Activated CD4-positive, alpha-beta T cell treated with anti-CD3 and anti-CD28 coated beads, Interleukin-2, amount 10 ng/mL, durations not matched to agents 24 days and 14 days (primary cell): ENCODE results near the gene KMT5C. TPM values are rescaled to one million over a fixed set of nuclear protein-coding genes. Genes with fewer than 3 reads are reported as not detected.

Experiments used
- DNase-seq: peaks from one replicate; pipeline ENCODE4 v3.0.0; 2022
- H3K27ac Mint-ChIP-seq: one replicate; pipeline ENCODE4 v1.8.0; 2022; ENCODE audit warnings: mild to moderate bottlenecking, mixed read lengths
- H3K27me3 Mint-ChIP-seq: one replicate; pipeline ENCODE4 v1.8.0; 2022; ENCODE audit warnings: mixed read lengths
- H3K36me3 Mint-ChIP-seq: one replicate; pipeline ENCODE4 v1.8.0; 2022; ENCODE audit warnings: low read depth, mild to moderate bottlenecking, mixed read lengths
- H3K4me1 Mint-ChIP-seq: one replicate; pipeline ENCODE4 v1.8.0; 2021; ENCODE audit warnings: mixed read lengths
- H3K4me3 Mint-ChIP-seq: one replicate; pipeline ENCODE4 v1.8.0; 2022; ENCODE audit warnings: mild to moderate bottlenecking, moderate library complexity, mixed read lengths
- H3K9me3 Mint-ChIP-seq: one replicate; pipeline ENCODE4 v1.8.0; 2021; ENCODE audit warnings: mixed read lengths
- intact Hi-C: fragments of 100-400 bp; cut with micrococcal nuclease; formaldehyde crosslinking; loops from one replicate; pipeline ENCODE4 v1.15.1; 2023
- total RNA-seq: library from RNA; stranded (reverse); gene quantifications from 2 replicates; pipeline ENCODE4 v1.2.3, GENCODE V29; 2022

The KMT5C gene
- total RNA-seq, 1 donor from 2014 or later, result 32.2 TPM

DNA sequence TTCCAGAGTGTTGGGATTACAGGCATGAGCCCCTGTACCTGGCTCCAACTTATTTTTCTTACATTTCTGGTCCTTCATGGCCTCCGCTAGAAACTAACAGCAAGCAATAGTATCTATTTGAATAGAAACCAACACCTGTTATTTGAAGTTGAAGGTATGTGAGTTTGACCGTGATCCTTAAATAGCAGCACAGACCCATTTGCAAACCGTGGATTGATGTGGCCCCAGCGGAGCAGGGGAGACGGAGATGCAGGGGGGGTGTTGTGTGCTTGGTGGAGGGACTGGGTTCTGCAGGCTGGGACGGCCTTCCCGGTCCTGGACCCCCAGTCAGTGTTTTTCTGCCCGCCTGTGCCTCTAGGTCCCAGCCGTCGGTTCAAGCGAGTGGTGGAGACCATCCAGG lies 31.4 kb upstream of the KMT5C start:
- intact Hi-C loops, result no loop called here
- Mint-ChIP-seq H3K4me1 (peaks cover 7% of the 10 kb centered on the region), H3K36me3 (peaks cover 4% of the 10 kb centered on the region), H3K9me3 (no peaks in the 10 kb centered on the region), H3K27ac (no peak overlapping the region), H3K27me3 (no peaks in the 10 kb centered on the region), H3K4me3 (no peak overlapping the region)
- no peak for DNase-seq

DNA sequence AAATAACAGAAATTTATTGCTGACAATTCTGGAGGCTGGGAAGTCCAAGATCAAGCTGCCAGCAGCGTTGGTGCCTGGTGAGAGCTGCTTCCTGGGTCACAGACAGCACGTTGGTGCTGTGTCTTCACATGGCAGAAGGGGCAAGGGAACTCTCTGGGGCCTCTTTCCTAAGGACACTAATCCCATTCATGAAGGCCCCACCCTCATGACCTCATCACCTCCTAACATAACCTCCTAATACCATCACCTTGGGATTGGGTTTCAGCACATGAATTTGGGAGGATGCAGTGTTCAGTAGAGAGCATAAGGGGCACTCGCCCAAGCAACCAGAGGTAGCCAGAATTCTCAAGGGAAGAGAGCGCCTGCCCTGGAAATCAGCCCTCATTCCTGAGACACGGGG lies 30.2 kb upstream of the KMT5C start:
- H3K9me3 Mint-ChIP-seq, result no peaks in the 10 kb centered on the region
- H3K4me1 Mint-ChIP-seq, result peaks cover 7% of the 10 kb centered on the region
- H3K36me3 Mint-ChIP-seq, result peaks cover 4% of the 10 kb centered on the region
- H3K4me3 Mint-ChIP-seq, result no peak overlapping the region
- H3K27me3 Mint-ChIP-seq, result no peaks in the 10 kb centered on the region
- intact Hi-C loops, result no loop called here
- no peak for DNase-seq
- no peak overlapping the region for H3K27ac Mint-ChIP-seq

DNA sequence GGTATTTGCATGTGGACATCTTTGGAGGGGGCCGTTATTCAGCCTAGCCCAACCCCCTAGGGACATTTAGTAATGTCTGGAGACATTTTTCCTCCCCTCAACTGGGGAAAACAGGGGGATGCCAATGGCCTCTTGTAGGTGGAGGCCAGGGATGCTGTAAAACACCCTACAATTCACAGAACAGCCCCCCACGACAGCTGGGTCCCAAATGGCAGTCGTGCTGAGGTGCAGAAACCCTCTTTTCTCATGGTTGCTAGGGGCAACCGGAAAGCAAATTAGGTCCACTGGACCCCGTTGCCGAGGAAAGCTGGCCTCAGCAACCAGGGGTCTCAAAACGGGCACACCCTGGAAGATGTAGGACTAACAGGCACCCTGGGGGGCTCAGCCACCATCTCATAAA lies 29.2 kb upstream of the KMT5C start:
- Mint-ChIP-seq H3K4me3 (no peak overlapping the region), H3K4me1 (peaks cover 6% of the 10 kb centered on the region), H3K9me3 (no peaks in the 10 kb centered on the region), H3K27me3 (no peaks in the 10 kb centered on the region), H3K27ac (no peak overlapping the region), H3K36me3 (peaks cover 1% of the 10 kb centered on the region)
- DNase-seq, result no peak
- intact Hi-C loops, result no loop called here

DNA sequence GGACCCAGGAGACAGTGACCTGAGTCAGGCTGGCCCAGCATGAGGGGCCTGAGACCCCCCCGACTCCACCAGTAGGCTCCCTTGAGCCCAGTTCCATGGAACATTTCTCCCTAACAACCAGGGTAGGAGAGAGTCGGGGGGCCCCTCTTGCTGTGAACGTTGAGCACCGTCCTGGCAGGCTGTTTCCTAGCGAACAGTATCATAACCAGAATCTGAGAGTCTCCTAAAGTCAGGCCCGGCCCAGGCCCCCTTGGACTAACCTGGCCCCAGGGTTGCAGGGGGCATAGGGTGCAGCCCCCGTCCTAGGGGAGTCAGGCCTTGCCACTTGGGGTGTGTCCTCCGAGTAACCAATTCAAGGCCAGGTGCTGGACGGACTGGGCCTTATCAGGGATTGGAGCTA lies 28.3 kb upstream of the KMT5C start:
- no peaks in the 10 kb centered on the region for H3K36me3 Mint-ChIP-seq
- no peak for DNase-seq
- no peaks in the 10 kb centered on the region for H3K9me3 Mint-ChIP-seq
- intact Hi-C loops, result no loop called here
- no peak overlapping the region for H3K4me3 Mint-ChIP-seq
- H3K4me1 Mint-ChIP-seq, result peaks cover 2% of the 10 kb centered on the region
- no peak overlapping the region for H3K27ac Mint-ChIP-seq
- no peaks in the 10 kb centered on the region for H3K27me3 Mint-ChIP-seq

DNA sequence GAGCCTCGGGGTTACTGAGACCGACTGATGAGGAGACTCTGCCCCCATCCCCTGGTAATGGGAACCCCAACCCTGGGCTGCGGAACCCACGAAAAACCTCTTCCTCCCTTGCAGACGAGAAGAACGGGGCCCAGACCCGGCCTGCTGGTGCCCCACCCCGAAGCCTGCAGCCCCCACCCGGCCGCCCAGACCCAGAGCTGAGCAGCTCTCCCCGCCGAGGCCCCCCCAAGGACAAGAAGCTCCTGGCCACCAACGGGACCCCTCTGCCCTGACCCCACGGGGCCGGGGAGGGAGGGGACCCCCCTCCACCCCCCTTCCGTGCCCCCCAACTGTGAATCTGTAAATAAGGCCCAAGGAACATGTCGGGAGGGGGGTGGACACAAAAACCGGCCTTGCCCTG lies 27.9 kb upstream of the KMT5C start:
- H3K4me1 Mint-ChIP-seq, result peaks cover 2% of the 10 kb centered on the region
- intact Hi-C loops, result no loop called here
- no peak for DNase-seq
- no peaks in the 10 kb centered on the region for H3K27me3 Mint-ChIP-seq
- H3K36me3 Mint-ChIP-seq, result no peaks in the 10 kb centered on the region
- no peaks in the 10 kb centered on the region for H3K9me3 Mint-ChIP-seq
- no peak overlapping the region for H3K4me3 Mint-ChIP-seq
- no peak overlapping the region for H3K27ac Mint-ChIP-seq

DNA sequence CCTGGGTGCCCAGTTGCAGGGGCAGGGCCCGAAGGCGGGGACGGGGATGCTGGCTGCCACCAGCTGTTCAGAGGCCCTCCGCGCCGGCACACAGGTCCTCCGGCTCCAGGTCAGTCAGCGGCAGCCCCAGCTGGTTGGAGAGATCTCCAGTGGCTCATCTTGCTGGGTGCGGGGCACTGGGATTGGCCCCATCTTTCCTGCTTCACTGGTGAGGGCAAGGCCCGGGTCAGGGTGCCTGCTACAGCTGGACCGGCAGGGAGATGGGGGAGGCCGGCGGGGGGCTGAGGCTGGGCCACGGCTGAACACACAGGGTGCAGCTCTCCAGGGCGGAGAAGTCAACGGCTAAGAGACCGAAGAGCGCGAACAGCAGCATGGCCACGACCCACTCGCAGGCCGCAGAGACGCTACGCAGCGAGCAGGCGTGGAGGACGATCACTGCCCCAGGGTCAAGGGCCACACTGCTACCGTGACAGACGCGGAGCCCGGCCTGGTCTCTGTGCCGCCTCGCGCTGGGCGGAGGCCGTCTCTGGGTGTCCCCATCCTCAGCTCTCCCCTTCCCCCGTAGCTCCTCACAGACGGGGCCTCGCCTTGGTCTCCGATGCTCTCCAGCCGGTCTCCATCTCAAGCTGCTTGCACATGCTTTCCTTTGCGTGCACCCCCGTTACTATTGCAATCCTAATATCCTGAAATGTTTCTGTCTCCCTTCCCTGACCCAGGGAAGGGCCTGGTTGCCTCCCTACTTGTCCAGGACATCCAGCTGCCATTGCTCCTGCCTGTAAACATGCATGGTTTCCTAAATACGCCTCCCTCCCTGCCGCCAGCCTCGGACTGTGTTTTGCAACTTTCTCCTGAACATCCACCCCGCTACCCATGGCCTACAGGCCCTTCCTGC lies 26.8 kb upstream of the KMT5C start:
- Mint-ChIP-seq H3K4me1 (peaks cover 2% of the 10 kb centered on the region), H3K27ac (no peak overlapping the region), H3K27me3 (no peaks in the 10 kb centered on the region), H3K36me3 (no peaks in the 10 kb centered on the region), H3K9me3 (no peaks in the 10 kb centered on the region), H3K4me3 (no peak overlapping the region)
- DNase-seq, result no peak
- intact Hi-C loops, result no loop called here

DNA sequence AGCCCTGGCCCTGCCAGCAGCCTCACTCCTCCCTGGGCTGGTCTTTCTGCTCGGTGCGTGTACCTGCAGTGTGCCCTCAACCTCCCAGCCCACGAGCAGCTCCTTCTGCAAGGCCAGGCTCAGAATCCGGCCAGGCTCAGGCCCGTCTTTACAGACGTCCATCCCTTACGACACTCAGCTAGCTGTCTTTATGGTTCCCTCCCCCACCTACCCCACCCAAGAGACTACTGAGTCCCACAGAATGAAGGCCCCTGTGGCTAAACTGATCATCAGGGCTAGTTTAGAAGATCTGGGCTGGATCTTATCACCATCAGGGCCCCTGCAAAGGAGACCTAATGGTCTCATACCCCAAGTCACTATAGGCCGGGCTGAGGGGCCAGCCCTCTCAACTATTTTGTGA lies 25.3 kb upstream of the KMT5C start:
- no peaks in the 10 kb centered on the region for H3K9me3 Mint-ChIP-seq
- no peaks in the 10 kb centered on the region for H3K36me3 Mint-ChIP-seq
- no peak overlapping the region for H3K4me3 Mint-ChIP-seq

DNA sequence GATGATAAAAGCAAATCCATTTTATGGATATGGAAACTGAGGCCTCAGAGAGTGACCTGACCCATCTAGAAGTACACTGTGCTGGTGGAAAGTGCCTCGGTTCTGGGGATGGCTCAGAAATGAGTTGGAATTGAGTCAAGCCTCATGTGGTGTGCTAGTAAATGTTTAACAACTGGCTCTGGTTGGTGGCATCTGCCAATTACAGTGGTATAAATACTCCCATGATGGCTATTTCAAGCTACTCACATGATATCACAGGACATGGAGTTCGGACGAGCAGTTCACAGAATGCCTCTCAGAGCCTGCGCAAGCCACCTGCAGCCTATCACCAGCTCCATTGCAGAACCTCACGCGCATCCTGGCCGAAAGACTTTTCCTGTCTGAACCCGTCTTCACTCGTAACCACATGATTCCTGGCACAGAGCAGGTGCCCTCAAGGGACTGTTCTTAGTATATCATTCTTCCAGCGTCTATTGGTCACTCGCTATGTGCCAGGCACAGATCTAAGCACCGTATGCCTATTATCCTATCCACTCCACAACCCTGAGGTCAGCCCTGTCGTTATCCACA lies 23.6 kb upstream of the KMT5C start:
- H3K4me1 Mint-ChIP-seq, result peaks cover 2% of the 10 kb centered on the region
- H3K36me3 Mint-ChIP-seq, result no peaks in the 10 kb centered on the region
- H3K9me3 Mint-ChIP-seq, result no peaks in the 10 kb centered on the region
- no peak overlapping the region for H3K27ac Mint-ChIP-seq
- no peaks in the 10 kb centered on the region for H3K27me3 Mint-ChIP-seq
- H3K4me3 Mint-ChIP-seq, result no peak overlapping the region
- no peak for DNase-seq
- intact Hi-C loops, result no loop called here

More for the DNA sequence above, 25.3 kb upstream of the KMT5C start:
- Mint-ChIP-seq H3K4me1 (peaks cover 2% of the 10 kb centered on the region), H3K27ac (no peak overlapping the region), H3K27me3 (no peaks in the 10 kb centered on the region)
- intact Hi-C loops, result no loop called here
- no peak for DNase-seq

DNA sequence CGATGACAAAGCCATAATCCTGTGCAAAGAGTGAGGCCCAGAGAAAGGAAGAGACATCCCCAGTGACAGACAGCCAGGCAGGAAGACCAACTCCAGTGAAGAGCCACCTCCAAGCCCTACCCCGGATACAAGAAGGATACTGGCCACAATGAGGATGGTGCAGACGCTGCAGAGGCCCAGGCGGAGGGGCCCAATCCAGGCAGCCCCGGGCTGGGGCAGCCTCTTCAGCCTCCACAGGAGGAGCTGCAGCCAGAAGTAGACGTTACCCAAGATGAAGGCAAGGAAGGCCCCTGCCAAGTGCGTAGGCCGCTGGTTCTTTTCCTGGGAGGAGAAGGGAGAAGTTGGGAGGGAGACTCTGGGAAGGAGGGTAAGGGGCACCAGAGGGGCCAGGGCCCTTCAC lies 23.0 kb upstream of the KMT5C start:
- Mint-ChIP-seq H3K9me3 (no peaks in the 10 kb centered on the region), H3K27me3 (peaks cover 2% of the 10 kb centered on the region), H3K4me1 (peaks cover 3% of the 10 kb centered on the region), H3K27ac (no peak overlapping the region), H3K4me3 (no peak overlapping the region), H3K36me3 (no peaks in the 10 kb centered on the region)
- DNase-seq, result no peak
- intact Hi-C loops, result no loop called here

DNA sequence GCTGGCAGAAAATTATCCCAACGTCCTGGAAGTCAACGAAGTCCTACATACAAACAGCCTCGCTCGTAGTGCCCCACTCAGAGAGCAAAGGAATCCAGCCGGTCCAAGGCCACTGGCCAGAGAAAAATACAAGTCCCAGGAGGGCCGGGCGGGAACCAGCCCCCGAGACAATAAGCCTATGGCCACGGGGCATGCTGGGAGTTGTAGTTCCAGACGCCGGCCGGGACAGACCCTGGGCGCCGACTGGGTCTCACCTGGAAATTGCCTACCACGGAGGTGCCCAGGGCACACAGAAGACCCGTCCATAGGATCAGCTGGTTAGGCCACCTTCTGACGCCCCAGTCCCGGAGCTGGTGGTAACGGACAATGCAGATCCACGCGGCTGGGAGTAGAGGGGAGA lies 19.9 kb upstream of the KMT5C start:
- intact Hi-C loops, result no loop called here
- Mint-ChIP-seq H3K4me3 (no peak overlapping the region), H3K27me3 (peaks cover 10% of the 10 kb centered on the region), H3K36me3 (no peaks in the 10 kb centered on the region), H3K4me1 (peaks cover 7% of the 10 kb centered on the region), H3K9me3 (no peaks in the 10 kb centered on the region), H3K27ac (no peak overlapping the region)
- no peak for DNase-seq

DNA sequence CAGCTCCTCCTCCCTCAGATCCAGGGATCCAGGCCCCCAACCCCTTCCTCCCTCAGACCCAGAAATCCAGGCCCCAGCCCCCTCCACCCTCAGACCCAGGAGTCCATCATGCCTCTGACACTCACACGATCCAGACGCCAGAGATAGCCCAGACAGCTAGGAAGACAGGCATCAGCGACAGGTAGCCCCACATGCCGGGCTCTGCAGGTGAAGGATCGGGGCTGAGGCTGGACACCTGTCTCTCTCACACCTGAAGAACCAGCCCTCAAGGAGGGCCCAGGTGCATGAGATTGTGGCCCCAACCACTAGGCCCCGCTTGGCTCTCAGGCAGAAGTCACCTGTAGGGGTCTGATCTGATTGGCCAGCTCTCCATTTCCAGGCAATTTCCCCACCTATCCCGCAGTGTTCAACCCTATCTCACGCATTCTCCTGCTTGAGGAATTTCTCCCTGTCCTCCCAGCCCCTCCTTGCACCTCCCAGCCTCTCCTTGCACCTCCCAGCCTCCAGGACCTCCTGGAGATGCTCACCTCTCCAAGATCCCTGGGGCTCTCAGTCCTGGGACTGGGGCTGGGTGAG lies 18.7 kb upstream of the KMT5C start:
- H3K4me3 Mint-ChIP-seq, result no peak overlapping the region
- no peak for DNase-seq
- peaks cover 10% of the 10 kb centered on the region for H3K27me3 Mint-ChIP-seq
- intact Hi-C loops, result no loop called here
- peaks cover 5% of the 10 kb centered on the region for H3K4me1 Mint-ChIP-seq
- no peak overlapping the region for H3K27ac Mint-ChIP-seq
- no peaks in the 10 kb centered on the region for H3K36me3 Mint-ChIP-seq
- no peaks in the 10 kb centered on the region for H3K9me3 Mint-ChIP-seq

DNA sequence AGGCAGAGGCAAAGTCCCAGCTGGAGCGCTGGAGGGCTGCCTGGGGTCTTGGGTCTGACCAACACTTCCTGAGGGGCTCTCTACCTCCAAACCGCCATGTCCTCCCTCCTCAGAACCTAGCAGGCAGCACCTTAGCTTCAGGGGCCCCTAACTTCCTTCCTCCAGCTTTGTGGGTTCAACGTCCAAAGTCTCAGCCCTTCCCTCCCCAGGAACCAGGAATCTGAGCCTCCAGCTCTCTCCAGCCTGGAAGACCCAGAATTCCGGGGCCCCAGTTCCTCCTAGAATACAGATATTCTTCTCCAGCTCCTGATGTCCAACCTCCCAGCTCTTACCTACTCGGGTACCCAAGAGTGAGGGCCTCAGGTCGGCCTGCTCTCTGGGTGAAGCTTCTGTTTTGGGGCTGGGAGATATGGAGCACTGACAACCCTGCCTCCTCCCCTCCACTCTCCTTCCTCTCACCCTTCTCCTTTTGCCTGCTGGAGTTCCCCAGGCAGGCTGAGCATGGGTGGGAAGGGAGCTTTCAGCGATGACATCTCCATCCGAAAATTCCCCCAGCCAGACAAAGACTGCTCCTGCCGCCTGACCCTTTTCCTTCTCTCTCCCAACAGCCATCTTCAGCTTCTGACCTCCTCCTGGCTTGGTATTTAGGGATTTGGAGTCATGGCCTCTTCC lies 18.1 kb upstream of the KMT5C start:
- H3K36me3 Mint-ChIP-seq, result no peaks in the 10 kb centered on the region
- H3K27ac Mint-ChIP-seq, result no peak overlapping the region
- no peaks in the 10 kb centered on the region for H3K9me3 Mint-ChIP-seq
- no peak overlapping the region for H3K4me3 Mint-ChIP-seq
- DNase-seq, result no peak
- intact Hi-C loops, result no loop called here
- H3K27me3 Mint-ChIP-seq, result peaks cover 12% of the 10 kb centered on the region
- H3K4me1 Mint-ChIP-seq, result peaks cover 5% of the 10 kb centered on the region

DNA sequence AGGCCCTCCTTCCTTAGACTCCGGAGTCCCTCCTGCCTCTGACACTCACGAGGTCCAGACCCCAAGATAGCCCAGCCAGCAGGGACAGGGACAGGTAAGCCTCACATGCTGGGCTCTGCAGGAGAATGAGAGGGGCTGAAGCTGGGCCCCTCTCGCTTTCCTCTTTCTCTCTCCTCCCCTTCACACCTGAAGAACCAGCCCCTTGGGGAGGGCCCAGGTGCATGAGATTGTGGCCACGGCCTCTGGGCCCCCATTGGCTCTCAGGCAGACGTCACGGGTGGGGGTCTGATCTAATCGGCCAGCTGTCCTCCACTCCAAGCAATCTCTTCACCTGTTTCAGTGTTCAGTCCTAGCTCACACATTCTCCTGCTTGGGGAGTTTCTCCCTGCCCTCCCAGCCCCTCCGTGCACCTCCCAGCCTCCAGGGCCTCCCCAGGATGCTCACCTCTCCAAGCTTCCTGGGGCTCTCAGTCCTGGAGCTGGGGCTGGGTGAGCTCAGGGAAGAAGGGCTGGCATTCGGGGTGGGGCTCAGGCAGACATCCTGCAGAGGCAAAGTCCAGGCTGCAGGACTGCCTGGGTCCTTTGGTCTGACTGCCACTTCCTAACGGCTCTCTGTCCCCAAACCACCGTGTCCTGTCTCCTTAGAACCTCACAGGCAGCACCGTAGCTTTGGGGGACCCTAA lies 17.3 kb upstream of the KMT5C start:
- intact Hi-C loops, result no loop called here
- no peak for DNase-seq
- peaks cover 5% of the 10 kb centered on the region for H3K4me1 Mint-ChIP-seq
- H3K27me3 Mint-ChIP-seq, result peaks cover 12% of the 10 kb centered on the region
- H3K27ac Mint-ChIP-seq, result no peak overlapping the region
- H3K36me3 Mint-ChIP-seq, result no peaks in the 10 kb centered on the region
- no peak overlapping the region for H3K4me3 Mint-ChIP-seq
- H3K9me3 Mint-ChIP-seq, result no peaks in the 10 kb centered on the region

DNA sequence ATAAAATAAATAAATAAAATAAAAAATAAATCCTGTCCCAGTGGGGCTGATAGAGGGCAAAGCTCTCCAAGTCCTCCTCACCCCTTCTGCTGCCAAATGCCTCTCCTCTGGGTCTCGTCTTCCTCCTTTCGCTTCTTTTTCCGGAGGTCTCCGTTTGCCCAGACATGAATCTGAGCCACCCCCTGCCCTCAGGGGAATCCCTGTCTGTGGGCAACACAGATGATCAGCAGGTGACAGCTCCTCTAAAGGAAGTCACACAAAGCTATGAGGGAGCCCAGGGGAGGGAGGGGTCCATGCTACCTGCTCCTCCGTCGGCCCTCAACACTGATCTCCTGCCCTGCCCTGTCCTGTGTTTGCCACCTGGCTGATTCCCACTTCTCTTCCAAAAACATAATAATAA lies 15.0 kb upstream of the KMT5C start:
- Mint-ChIP-seq H3K36me3 (no peaks in the 10 kb centered on the region), H3K4me3 (no peak overlapping the region), H3K27ac (no peak overlapping the region), H3K27me3 (peaks cover 16% of the 10 kb centered on the region), H3K4me1 (peaks cover 5% of the 10 kb centered on the region), H3K9me3 (no peaks in the 10 kb centered on the region)
- intact Hi-C loops, result no loop called here
- no peak for DNase-seq
